ENCODE measurements around the gene ATG5.

GRCh38 chr6:106204961-106205360, 120.6 kb downstream of the ATG5 start:
- TF ChIP-seq CTCF (IDR thresholded peaks at IDR 0.05) (no peak), POLR2A (IDR thresholded peaks at IDR 0.05) (no peak)
